Measurements from ENCODE around the gene SLC34A1.
"Not testable (repeated sequence)": the region's sequence is repeated elsewhere in the genome, so short reads cannot be mapped to it uniquely, and the experiment has no call there.

SLC34A1 gene

GRCh38 chr5:177358370-177358819, 25.8 kb upstream of the SLC34A1 start:
- TF ChIP-seq, protein P1, sequence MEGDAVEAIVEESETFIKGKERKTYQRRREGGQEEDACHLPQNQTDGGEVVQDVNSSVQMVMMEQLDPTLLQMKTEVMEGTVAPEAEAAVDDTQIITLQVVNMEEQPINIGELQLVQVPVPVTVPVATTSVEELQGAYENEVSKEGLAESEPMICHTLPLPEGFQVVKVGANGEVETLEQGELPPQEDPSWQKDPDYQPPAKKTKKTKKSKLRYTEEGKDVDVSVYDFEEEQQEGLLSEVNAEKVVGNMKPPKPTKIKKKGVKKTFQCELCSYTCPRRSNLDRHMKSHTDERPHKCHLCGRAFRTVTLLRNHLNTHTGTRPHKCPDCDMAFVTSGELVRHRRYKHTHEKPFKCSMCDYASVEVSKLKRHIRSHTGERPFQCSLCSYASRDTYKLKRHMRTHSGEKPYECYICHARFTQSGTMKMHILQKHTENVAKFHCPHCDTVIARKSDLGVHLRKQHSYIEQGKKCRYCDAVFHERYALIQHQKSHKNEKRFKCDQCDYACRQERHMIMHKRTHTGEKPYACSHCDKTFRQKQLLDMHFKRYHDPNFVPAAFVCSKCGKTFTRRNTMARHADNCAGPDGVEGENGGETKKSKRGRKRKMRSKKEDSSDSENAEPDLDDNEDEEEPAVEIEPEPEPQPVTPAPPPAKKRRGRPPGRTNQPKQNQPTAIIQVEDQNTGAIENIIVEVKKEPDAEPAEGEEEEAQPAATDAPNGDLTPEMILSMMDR (conservative IDR thresholded peaks at IDR 0.05; ENCODE audit: low read depth, low read length) = no peak
- H3K4me3 ChIP-seq (ENCODE audit: low read depth, low read length) = no peak overlapping the region
- no peak for DNase-seq (ENCODE audit: low read depth)

DNA sequence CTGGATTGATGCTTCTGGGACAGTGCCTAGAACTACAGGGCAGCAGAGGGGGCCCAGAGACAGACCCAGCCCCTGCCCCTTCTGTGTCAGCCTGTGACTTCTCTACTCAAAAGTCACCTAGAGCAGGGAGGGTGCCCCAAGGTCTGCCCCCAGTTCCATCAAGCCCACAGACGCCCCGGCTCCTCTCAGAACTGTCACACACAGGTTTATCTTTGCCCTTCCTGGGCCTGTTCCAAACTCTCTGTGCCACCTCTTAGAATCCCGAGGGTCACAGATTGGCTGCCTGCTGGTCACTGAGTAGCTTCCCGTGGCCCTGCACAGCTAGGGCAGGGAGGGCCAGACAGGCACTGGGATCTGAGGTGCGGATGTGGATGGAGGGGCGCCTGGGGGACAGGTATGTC, 24.8 kb upstream of the SLC34A1 start:
- TF ChIP-seq, protein P1 (conservative IDR thresholded peaks at IDR 0.05; ENCODE audit: low read depth, low read length) = no peak
- H3K4me3 ChIP-seq (ENCODE audit: low read depth, low read length) = no peak overlapping the region
- no peak for DNase-seq (ENCODE audit: low read depth)

DNA sequence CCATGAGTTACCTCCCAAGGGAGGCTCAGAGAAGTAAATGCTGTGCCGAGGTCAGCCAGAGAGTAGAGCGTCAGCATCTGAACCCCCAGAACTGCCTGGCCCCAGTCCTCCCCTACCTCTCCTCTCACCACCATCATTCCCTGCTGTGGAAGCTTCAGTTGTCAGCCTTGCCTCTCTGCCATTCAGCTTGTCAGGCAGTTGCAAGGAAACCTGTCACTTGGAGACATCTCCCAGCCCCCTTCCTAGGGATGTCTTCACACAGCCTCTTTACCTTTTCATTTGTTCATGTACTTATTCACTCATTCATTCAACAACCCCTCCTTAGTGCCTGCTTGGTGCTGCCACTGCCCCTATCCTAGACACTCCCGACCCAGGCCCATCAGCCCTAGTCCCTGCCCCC, 24.4 kb upstream of the SLC34A1 start:
- DNase-seq (ENCODE audit: low read depth) = no peak
- no peak overlapping the region for H3K4me3 ChIP-seq (ENCODE audit: low read depth, low read length)
- TF ChIP-seq, protein P1 (conservative IDR thresholded peaks at IDR 0.05; ENCODE audit: low read depth, low read length) = no peak

- not testable (repeated sequence) for DNase-seq (ENCODE audit: low read depth); H3K4me3 ChIP-seq (ENCODE audit: low read depth, low read length)
Observed at GRCh38 chr5:177360740-177361139, 23.5 kb upstream of the SLC34A1 start.

DNA sequence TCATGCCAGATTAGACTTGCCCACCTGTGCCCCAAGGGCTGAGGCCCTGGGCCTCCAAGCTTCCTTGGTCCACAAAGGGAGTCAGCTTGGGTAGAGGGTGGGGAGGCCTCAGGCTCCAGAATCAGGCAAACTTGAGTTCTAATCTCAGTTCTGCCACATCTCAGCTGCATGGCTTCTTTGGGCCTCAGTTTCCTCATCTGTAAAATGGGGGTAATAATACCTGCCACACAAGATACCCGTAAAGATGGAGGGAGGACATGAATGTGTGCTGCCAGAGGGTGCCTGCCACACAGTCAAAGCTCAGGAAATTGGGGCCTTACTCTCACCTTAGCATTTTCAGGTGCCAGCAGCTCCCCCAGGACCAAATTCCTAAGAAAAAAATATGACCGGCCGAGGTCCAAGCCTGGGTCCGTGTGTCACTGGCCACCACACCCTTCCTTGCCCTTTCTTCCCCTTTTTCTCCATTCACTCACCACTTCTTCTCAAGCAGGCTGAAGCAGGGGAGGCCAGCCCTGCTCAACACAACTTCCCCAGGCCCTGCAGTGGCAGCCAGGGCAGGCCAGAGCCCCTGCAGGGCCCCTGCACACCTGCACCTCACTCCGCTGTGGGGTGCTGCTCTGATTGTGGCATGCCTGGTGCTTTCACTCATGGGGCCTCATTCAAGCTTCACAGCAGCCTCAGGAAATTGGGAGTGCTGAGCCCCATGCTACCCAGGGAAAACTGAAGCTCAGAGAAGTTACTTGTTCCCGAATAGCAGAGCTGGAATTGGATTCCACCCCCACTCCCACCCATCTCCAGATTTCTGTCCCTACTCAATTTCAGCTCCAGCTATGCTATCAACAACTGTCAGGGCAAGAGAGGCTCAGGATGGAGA, 22.6 kb upstream of the SLC34A1 start:
- no peak overlapping the region for H3K4me3 ChIP-seq (ENCODE audit: low read depth, low read length)
- TF ChIP-seq, protein P1 (conservative IDR thresholded peaks at IDR 0.05; ENCODE audit: low read depth, low read length) = no peak
- DNase-seq (ENCODE audit: low read depth) = no peak

DNA sequence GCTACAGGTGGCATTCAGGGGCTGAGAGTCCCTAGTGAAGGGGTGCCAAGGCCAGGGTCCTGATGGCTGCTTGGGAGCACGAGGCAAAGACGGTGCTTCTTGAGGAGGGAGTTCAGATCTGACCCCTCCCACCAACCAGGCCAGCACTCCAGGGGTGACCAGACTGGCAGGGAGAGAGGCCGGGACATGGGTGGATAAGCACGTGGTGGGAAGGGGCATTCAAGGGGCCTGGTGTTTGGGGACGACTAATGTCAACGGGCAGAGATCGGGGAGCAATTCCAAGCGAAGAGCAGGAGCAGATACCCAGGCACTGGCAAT, 22.0 kb upstream of the SLC34A1 start:
- DNase-seq (ENCODE audit: low read depth) = no peak
- H3K4me3 ChIP-seq (ENCODE audit: low read depth, low read length) = no peak overlapping the region
- TF ChIP-seq, protein P1 (conservative IDR thresholded peaks at IDR 0.05; ENCODE audit: low read depth, low read length) = no peak

GRCh38 chr5:177362610-177363507, 21.4 kb upstream of the SLC34A1 start:
- peak overlapping the region; percentile 56 for H3K4me3 ChIP-seq (ENCODE audit: low read depth, low read length)
- no peak for DNase-seq (ENCODE audit: low read depth)
- TF ChIP-seq, protein P1 (conservative IDR thresholded peaks at IDR 0.05; ENCODE audit: low read depth, low read length) = no peak

Measured in choroid plexus epithelial cell (primary cell).